ENCODE results near the gene RIN2.

- TF ChIP-seq CTCF (CRISPR knock-in tag; IDR thresholded peaks at IDR 0.05) (no peak), ZKSCAN8 (CRISPR knock-in tag; IDR thresholded peaks at IDR 0.05; ENCODE audit: borderline replicate concordance) (no peak), TBL1XR1 (IDR thresholded peaks at IDR 0.05; ENCODE audit: borderline replicate concordance, low read length, partially characterized antibody) (no peak), SALL2 (CRISPR knock-in tag; IDR thresholded peaks at IDR 0.05) (no peak), ZHX2 (IDR thresholded peaks at IDR 0.05; ENCODE audit: low read depth) (no peak), ZHX2 (CRISPR knock-in tag; IDR thresholded peaks at IDR 0.05; ENCODE audit: borderline replicate concordance) (no peak), MYPOP (CRISPR knock-in tag; IDR thresholded peaks at IDR 0.05) (no peak), SRF (IDR thresholded peaks at IDR 0.05; ENCODE audit: low read depth, low read length) (no peak), ZFP41 (CRISPR knock-in tag; IDR thresholded peaks at IDR 0.05; ENCODE audit: borderline replicate concordance) (no peak), FOSL2 (CRISPR knock-in tag; IDR thresholded peaks at IDR 0.05) (no peak), ZNF367 (CRISPR knock-in tag; IDR thresholded peaks at IDR 0.05; ENCODE audit: borderline replicate concordance) (no peak), RAD21 (CRISPR knock-in tag; IDR thresholded peaks at IDR 0.05) (no peak), ARNTL (CRISPR knock-in tag; IDR thresholded peaks at IDR 0.05) (no peak), HDAC2 (CRISPR knock-in tag; IDR thresholded peaks at IDR 0.05) (no peak)
Observed at GRCh38 chr20:19725373-19725772, 32.7 kb upstream of the RIN2 start.

Measured in HepG2 (cell line).